ENCODE results near the gene UTY. TPM values are rescaled to one million over a fixed set of nuclear protein-coding genes. Genes with fewer than 3 reads are reported as not detected.

The UTY gene
- 10 to 100 TPM; 21.4 to 21.9 TPM for total RNA-seq

GRCh38 chrY:13479828-13480227, at the start of gene UTY:
UTY (minus strand) TSS chrY:13480033; CDS start chrY:13479665, 368 bp downstream.
- H3K9me3 Mint-ChIP-seq: no peaks in the 10 kb centered on the region
- no peaks in the 10 kb centered on the region for H3K27me3 Mint-ChIP-seq
- ATAC-seq (peak; percentile 82), DNase-seq (peak; percentile 86)
- CTCF ChIA-PET: no interaction called here
- H3K27ac Mint-ChIP-seq: peak within 1 kb of the TSS; percentile 98
- no peak for TF ChIP-seq CTCF (IDR thresholded peaks at IDR 0.05)
- peaks cover 17% of the 10 kb centered on the region for H3K36me3 Mint-ChIP-seq (ENCODE audit: low read depth)
- intact Hi-C loops (cut with micrococcal nuclease): no loop called here
- peak within 1 kb of the TSS; percentile 98 for H3K4me3 Mint-ChIP-seq
- POLR2A ChIA-PET: interaction anchor here (0.7 to 1.5 kb wide), 3 partner anchors 13 to 225 kb away, joined by 3 to 6 read pairs (median 5); no protein-coding TSS in a partner anchor
- H3K4me1 Mint-ChIP-seq (ENCODE audit: low read depth): peaks cover 18% of the 10 kb centered on the region

- no peak for TF ChIP-seq CTCF (IDR thresholded peaks at IDR 0.05)
- no peak overlapping the region for H3K4me3 Mint-ChIP-seq
- no peak for DNase-seq
- intact Hi-C loops (cut with micrococcal nuclease): no loop called here
- peaks cover 2% of the 10 kb centered on the region for H3K4me1 Mint-ChIP-seq (ENCODE audit: low read depth)
- ChIA-PET POLR2A (no interaction called here), CTCF (no interaction called here)
- no peaks in the 10 kb centered on the region for H3K9me3 Mint-ChIP-seq
- H3K27me3 Mint-ChIP-seq: peaks cover 3% of the 10 kb centered on the region
- H3K27ac Mint-ChIP-seq: no peak overlapping the region
- no peak for ATAC-seq
- H3K36me3 Mint-ChIP-seq (ENCODE audit: low read depth): no peaks in the 10 kb centered on the region
Observed at GRCh38 chrY:13520474-13520873, 40.6 kb upstream of the UTY start.

- TF ChIP-seq CTCF (IDR thresholded peaks at IDR 0.05): no peak
- DNase-seq (no peak), ATAC-seq (no peak)
- CTCF ChIA-PET: no interaction called here
- no peaks in the 10 kb centered on the region for H3K9me3 Mint-ChIP-seq
- intact Hi-C loops (cut with micrococcal nuclease): no loop called here
- H3K4me3 Mint-ChIP-seq: no peak overlapping the region
- H3K36me3 Mint-ChIP-seq (ENCODE audit: low read depth): no peaks in the 10 kb centered on the region
- H3K27ac Mint-ChIP-seq: no peak overlapping the region
- H3K4me1 Mint-ChIP-seq (ENCODE audit: low read depth): no peaks in the 10 kb centered on the region
- POLR2A ChIA-PET: no interaction called here
- H3K27me3 Mint-ChIP-seq: no peaks in the 10 kb centered on the region
Observed at GRCh38 chrY:13501215-13501614, 21.4 kb upstream of the UTY start.

GRCh38 chrY:13493737-13494136, 13.9 kb upstream of the UTY start:
- DNase-seq (no peak), ATAC-seq (no peak)
- no peaks in the 10 kb centered on the region for H3K27me3 Mint-ChIP-seq
- TF ChIP-seq CTCF (IDR thresholded peaks at IDR 0.05): no peak
- H3K9me3 Mint-ChIP-seq: no peaks in the 10 kb centered on the region
- H3K4me1 Mint-ChIP-seq (ENCODE audit: low read depth): peaks cover 15% of the 10 kb centered on the region
- H3K36me3 Mint-ChIP-seq (ENCODE audit: low read depth): no peaks in the 10 kb centered on the region
- intact Hi-C loops (cut with micrococcal nuclease): no loop called here
- no peak overlapping the region for H3K27ac Mint-ChIP-seq
- ChIA-PET POLR2A (no interaction called here), CTCF (no interaction called here)
- no peak overlapping the region for H3K4me3 Mint-ChIP-seq

GRCh38 chrY:13492408-13492807, 12.6 kb upstream of the UTY start:
- intact Hi-C loops (cut with micrococcal nuclease): no loop called here
- no peaks in the 10 kb centered on the region for H3K36me3 Mint-ChIP-seq (ENCODE audit: low read depth)
- DNase-seq (no peak), ATAC-seq (no peak)
- H3K9me3 Mint-ChIP-seq: no peaks in the 10 kb centered on the region
- H3K27me3 Mint-ChIP-seq: no peaks in the 10 kb centered on the region
- POLR2A ChIA-PET: no interaction called here
- peaks cover 18% of the 10 kb centered on the region for H3K4me1 Mint-ChIP-seq (ENCODE audit: low read depth)
- CTCF ChIA-PET: no interaction called here
- no peak overlapping the region for H3K27ac Mint-ChIP-seq
- H3K4me3 Mint-ChIP-seq: no peak overlapping the region
- no peak for TF ChIP-seq CTCF (IDR thresholded peaks at IDR 0.05)

Data from activated CD8-positive, alpha-beta T cell treated with anti-CD3 and anti-CD28 coated beads for 36 hours (primary cell).